Measurements from ENCODE around the gene WNT9A. TPM values are rescaled to one million over a fixed set of nuclear protein-coding genes. Genes with fewer than 3 reads are reported as not detected.

WNT9A gene
- total and polyA plus RNA-seq, 2 donors from 2014 or later: 0.58 to 3.1 TPM

DNA sequence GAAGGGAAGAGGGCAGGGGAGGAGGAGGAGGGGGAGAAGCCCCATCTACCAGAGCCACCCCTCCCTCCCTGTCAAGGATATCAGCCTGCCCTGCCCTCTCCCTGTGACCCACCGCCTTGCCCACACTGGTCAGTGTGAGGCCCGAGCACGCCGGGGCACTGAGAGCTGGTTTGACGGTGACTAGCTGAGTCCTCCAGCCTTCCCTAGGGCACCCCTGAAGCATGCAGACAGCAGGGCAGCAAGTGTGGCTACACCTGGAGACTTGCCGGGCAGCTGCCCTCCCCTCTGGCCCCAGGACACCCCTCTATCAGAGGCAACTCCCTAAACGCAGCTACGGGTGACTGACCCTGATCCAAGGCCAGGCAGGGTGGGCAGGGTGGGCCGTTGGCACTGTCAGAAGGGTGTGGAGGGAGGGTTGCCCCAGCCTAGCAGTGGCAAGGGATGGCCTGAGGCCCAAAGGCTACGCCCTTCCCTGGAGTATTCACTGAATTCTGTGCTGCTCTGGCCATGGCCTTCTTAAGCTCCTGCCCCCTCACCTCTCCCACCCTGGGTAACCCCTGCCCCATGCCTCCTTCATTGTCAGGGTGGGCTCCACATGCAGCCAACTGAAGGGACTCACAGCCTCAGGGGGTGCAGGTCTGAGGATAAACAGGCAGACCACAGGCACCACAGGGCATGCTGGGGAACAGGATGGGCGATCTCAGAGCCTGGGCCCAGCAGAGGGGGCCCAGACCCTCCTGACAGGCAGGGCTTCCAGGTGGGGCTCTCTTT is 19.6 kb downstream of the WNT9A start:
- no peak overlapping the region for H3K4me3 ChIP-seq (ENCODE audit: low read length in 3 of 3)
- FAIRE-seq: no peak
- peak in 1 of 5 donors; percentile 36 for DNase-seq
- no peaks in the 10 kb centered on the region for H3K27me3 ChIP-seq (ENCODE audit: control insufficient read depth, insufficient read depth, low read length)
- H3K4me1 ChIP-seq (ENCODE audit: control insufficient read depth in 2 of 3, insufficient read depth in 2 of 3, low read depth in 1 of 3, low read length in 3 of 3): no peaks in the 10 kb centered on the region
- intact Hi-C loops (cut with DNase I): no loop called here
- H3K9ac ChIP-seq (ENCODE audit: low read length in 3 of 3): no peak overlapping the region
- no peak overlapping the region for H3K27ac ChIP-seq (ENCODE audit: low read depth in 2 of 2, low read length in 2 of 2)
- no peak for TF ChIP-seq CTCF (IDR thresholded peaks at IDR 0.05; ENCODE audit: borderline replicate concordance, extremely low read depth, insufficient read depth)
- no peaks in the 10 kb centered on the region for H3K36me3 ChIP-seq (ENCODE audit: control insufficient read depth in 2 of 3, insufficient read depth in 3 of 3, low read length in 3 of 3)
- H3K9me3 ChIP-seq (ENCODE audit: control insufficient read depth in 2 of 3, insufficient read depth in 1 of 3, low read length in 3 of 3): no peaks in the 10 kb centered on the region

DNA sequence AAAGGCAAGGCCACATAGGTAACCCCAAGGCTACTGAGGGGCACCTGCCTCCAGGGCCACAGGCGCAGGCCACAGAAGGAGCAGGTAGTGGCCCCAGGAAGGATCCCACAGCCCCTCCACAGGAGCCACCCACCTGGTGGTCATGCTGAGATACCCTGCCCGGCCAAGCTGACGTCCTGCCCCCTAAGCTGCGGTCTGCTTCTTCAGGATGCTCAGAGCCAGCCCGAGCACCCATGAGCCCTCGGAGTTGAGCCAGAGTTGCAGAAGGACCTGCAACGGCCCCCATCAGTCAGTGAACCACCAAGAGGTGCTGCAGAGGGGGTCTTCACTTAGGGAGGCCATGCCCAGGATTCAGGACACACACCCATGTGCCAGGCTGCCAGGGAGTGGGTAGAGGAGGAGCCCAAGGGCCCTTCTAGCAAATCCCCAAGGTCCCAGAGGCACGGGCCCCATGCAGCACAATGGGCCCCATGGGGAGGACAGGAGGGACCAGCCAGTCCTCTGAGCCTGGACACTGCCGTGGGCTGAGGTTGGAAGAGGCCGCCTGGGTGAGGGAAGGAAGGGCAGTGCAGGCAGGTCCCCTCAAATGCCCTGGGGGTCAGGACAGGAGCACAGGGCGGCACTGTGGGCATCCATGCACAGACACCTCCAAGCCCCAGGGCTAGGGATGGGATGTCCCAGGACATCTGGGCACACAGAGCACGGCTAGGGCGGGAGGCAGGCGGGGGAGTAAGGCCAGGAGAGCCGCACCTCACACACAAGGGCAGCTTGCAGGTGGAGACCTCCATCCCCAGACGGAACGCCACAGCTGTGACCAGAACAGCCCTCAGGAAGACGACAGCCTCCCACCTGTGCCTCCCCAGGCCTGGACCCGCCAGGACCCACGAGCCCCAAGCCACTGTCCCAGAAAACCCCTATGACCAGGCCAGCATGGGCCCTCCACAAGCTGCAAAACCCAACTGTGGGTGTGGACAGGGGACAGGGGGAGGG is 20.5 kb downstream of the WNT9A start:
- no peaks in the 10 kb centered on the region for H3K9me3 ChIP-seq (ENCODE audit: control insufficient read depth in 2 of 3, insufficient read depth in 1 of 3, low read length in 3 of 3)
- no peaks in the 10 kb centered on the region for H3K36me3 ChIP-seq (ENCODE audit: control insufficient read depth in 2 of 3, insufficient read depth in 3 of 3, low read length in 3 of 3)
- no peak for TF ChIP-seq CTCF (IDR thresholded peaks at IDR 0.05; ENCODE audit: borderline replicate concordance, extremely low read depth, insufficient read depth)
- no peak overlapping the region for H3K9ac ChIP-seq (ENCODE audit: low read length in 3 of 3)
- no peaks in the 10 kb centered on the region for H3K4me1 ChIP-seq (ENCODE audit: control insufficient read depth in 2 of 3, insufficient read depth in 2 of 3, low read depth in 1 of 3, low read length in 3 of 3)
- FAIRE-seq: no peak
- no peak overlapping the region for H3K4me3 ChIP-seq (ENCODE audit: low read length in 3 of 3)
- no peak overlapping the region for H3K27ac ChIP-seq (ENCODE audit: low read depth in 2 of 2, low read length in 2 of 2)
- H3K27me3 ChIP-seq (ENCODE audit: control insufficient read depth, insufficient read depth, low read length): no peaks in the 10 kb centered on the region
- DNase-seq: peak in 1 of 5 donors; percentile 54
- intact Hi-C loops (cut with DNase I): no loop called here

- intact Hi-C loops (cut with DNase I): no loop called here
- DNase-seq: peak in 1 of 5 donors; percentile 68
- Histone ChIP-seq H3K9me3 (ENCODE audit: control insufficient read depth in 2 of 3, insufficient read depth in 1 of 3, low read length in 3 of 3) (no peaks in the 10 kb centered on the region), H3K27me3 (ENCODE audit: control insufficient read depth, insufficient read depth, low read length) (no peaks in the 10 kb centered on the region), H3K27ac (ENCODE audit: low read depth in 2 of 2, low read length in 2 of 2) (no peak overlapping the region), H3K36me3 (ENCODE audit: control insufficient read depth in 2 of 3, insufficient read depth in 3 of 3, low read length in 3 of 3) (no peaks in the 10 kb centered on the region), H3K9ac (ENCODE audit: low read length in 3 of 3) (no peak overlapping the region), H3K4me3 (ENCODE audit: low read length in 3 of 3) (no peak overlapping the region), H3K4me1 (ENCODE audit: control insufficient read depth in 2 of 3, insufficient read depth in 2 of 3, low read depth in 1 of 3, low read length in 3 of 3) (no peaks in the 10 kb centered on the region)
- no peak for FAIRE-seq
- TF ChIP-seq CTCF (IDR thresholded peaks at IDR 0.05; ENCODE audit: borderline replicate concordance, extremely low read depth, insufficient read depth): no peak
These were observed 21.4 kb downstream of the WNT9A start for GRCh38 chr1:227926216-227926791.

All from kidney (tissue), 14 donors.